ENCODE measurements around the gene ATXN7. TPM values are rescaled to one million over a fixed set of nuclear protein-coding genes. Genes with fewer than 3 reads are reported as not detected.

The ATXN7 gene
- polyA plus RNA-seq, 1 experiment: 15.0 TPM

DNA sequence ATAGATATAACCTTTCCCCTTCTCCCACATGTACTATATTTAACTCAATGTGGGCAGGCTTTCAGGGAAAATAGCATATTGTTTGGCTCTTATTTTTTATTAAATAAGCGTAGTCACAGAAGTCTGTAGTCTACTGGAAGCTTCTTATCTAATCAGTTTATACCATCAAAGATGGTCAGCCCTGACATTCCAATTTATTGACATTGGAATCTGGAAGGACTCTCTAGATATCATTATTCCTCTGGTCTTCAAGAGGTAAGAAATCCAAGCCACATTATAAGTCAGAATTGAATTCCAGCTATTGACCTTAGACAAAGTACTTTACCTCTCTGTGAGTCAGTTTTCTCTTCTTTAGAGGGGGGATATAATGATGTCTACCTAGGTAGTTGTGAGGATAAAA, 87.0 kb downstream of the ATXN7 start:
- CTCF ChIA-PET: interaction anchor here (0.6 to 2.1 kb wide), 6 partner anchors 10 to 601 kb away, joined by 3 to 10 read pairs (median 6); partner anchors contain the start of gene C3orf49
- H3K36me3 ChIP-seq (ENCODE audit: control insufficient read depth, insufficient read depth, low read length): 0 out of 2 replicates have a peak, but pooled peaks cover 1% of the 10 kb centered on the region
- H3K4me3 ChIP-seq (ENCODE audit: low read depth, low read length): no peak overlapping the region
- H3K27me3 ChIP-seq (ENCODE audit: control insufficient read depth, insufficient read depth, low read length): no peaks in the 10 kb centered on the region
- TF ChIP-seq, protein P1, sequence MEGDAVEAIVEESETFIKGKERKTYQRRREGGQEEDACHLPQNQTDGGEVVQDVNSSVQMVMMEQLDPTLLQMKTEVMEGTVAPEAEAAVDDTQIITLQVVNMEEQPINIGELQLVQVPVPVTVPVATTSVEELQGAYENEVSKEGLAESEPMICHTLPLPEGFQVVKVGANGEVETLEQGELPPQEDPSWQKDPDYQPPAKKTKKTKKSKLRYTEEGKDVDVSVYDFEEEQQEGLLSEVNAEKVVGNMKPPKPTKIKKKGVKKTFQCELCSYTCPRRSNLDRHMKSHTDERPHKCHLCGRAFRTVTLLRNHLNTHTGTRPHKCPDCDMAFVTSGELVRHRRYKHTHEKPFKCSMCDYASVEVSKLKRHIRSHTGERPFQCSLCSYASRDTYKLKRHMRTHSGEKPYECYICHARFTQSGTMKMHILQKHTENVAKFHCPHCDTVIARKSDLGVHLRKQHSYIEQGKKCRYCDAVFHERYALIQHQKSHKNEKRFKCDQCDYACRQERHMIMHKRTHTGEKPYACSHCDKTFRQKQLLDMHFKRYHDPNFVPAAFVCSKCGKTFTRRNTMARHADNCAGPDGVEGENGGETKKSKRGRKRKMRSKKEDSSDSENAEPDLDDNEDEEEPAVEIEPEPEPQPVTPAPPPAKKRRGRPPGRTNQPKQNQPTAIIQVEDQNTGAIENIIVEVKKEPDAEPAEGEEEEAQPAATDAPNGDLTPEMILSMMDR (IDR thresholded peaks at IDR 0.05; ENCODE audit: insufficient read depth, low read depth, low read length): no peak
- POLR2A ChIA-PET: no interaction called here
- no peak for DNase-seq (ENCODE audit: low read depth)

DNA sequence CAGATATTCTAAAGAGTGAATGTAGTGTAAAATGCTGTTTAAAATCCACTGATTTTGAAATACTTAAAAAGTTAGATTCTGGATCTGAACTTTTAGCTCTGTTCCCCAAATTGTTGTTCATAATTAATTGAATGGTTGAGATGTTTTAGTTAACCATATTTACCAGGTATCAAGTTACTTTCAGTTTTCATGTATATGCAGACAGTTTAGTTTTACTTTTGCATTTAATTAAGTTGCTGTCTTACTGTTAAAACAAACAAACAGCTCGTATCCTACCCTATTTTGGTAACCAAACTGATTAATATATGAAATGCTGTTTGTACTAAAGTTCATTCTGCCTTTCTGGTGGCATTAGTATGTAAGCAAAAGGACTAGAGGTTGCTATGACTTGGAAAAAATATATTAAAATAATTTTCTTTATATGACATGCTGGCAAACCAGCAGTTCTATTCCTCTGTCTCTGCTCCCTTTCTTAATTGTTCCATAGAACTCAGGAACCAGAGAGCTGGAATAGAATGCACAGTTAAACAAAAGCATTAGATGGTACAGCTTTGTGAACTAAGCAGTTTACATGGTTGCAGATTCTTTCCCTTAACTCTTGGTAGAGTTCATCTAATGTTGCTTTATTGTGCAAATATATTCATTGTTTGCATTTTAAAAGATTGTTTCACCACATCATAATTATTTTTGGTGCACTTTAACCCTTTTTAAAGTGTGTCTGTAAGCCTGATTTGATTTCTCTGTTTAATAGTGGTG, 88.0 kb downstream of the ATXN7 start:
- TF ChIP-seq, protein P1 (IDR thresholded peaks at IDR 0.05; ENCODE audit: insufficient read depth, low read depth, low read length): no peak
- Histone ChIP-seq H3K36me3 (ENCODE audit: control insufficient read depth, insufficient read depth, low read length) (0 out of 2 replicates have a peak, but pooled peaks cover 1% of the 10 kb centered on the region), H3K27me3 (ENCODE audit: control insufficient read depth, insufficient read depth, low read length) (no peaks in the 10 kb centered on the region), H3K4me3 (ENCODE audit: low read depth, low read length) (no peak overlapping the region)
- ChIA-PET CTCF (interaction anchor here (0.6 to 2.1 kb wide), 6 partner anchors 9 to 602 kb away, joined by 3 to 10 read pairs (median 6); partner anchors contain the start of gene C3orf49), POLR2A (no interaction called here)
- no peak for DNase-seq (ENCODE audit: low read depth)

DNA sequence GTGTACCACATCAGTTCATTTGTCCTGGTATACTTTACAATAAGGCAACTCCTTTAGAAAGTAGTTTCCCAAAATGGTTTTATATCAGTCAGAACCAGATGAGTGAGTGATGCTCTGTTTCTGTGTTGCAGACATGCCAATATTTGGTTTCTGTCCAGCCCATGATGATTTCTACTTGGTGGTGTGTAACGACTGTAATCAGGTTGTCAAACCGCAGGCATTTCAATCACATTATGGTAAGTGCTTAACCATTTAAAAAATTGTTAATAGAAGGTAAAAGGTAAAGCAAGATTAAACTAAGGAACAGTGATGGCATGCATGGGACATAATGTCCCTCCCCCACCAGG, 88.6 kb downstream of the ATXN7 start:
- Histone ChIP-seq H3K36me3 (ENCODE audit: control insufficient read depth, insufficient read depth, low read length) (0 out of 2 replicates have a peak, but pooled peaks cover 1% of the 10 kb centered on the region), H3K27me3 (ENCODE audit: control insufficient read depth, insufficient read depth, low read length) (no peaks in the 10 kb centered on the region), H3K4me3 (ENCODE audit: low read depth, low read length) (no peak overlapping the region)
- TF ChIP-seq, protein P1 (IDR thresholded peaks at IDR 0.05; ENCODE audit: insufficient read depth, low read depth, low read length): no peak
- ChIA-PET POLR2A (no interaction called here), CTCF (interaction anchor here (1.6 to 2.1 kb wide), 3 partner anchors 10 to 133 kb away, joined by 7 to 10 read pairs (median 8); partner anchors contain the start of gene C3orf49)
- no peak for DNase-seq (ENCODE audit: low read depth)

DNA sequence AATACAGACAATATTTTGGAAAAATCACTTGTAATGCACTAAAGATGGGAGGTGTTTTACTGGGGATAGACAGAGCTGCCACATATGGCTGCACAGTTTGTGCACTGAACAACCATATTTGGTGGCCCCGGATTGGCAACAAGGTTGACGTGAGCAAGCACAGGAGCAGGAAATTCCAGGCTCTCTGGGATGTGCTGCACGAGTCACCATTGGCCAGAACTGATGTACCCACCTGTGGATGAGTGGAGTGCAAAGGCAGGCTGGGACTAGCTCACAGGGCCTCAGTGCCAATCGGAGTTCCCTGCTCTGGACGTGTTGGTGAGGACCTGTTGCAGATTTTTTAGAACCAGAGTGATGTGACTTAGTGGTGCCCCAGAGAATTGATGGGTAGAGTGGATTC, 90.5 kb downstream of the ATXN7 start:
- H3K36me3 ChIP-seq (ENCODE audit: control insufficient read depth, insufficient read depth, low read length): 0 out of 2 replicates have a peak, but pooled peaks cover 1% of the 10 kb centered on the region
- CTCF ChIA-PET: no interaction called here
- no peaks in the 10 kb centered on the region for H3K27me3 ChIP-seq (ENCODE audit: control insufficient read depth, insufficient read depth, low read length)
- TF ChIP-seq, protein P1 (IDR thresholded peaks at IDR 0.05; ENCODE audit: insufficient read depth, low read depth, low read length): no peak
- POLR2A ChIA-PET: no interaction called here
- DNase-seq (ENCODE audit: low read depth): no peak
- H3K4me3 ChIP-seq (ENCODE audit: low read depth, low read length): no peak overlapping the region

DNA sequence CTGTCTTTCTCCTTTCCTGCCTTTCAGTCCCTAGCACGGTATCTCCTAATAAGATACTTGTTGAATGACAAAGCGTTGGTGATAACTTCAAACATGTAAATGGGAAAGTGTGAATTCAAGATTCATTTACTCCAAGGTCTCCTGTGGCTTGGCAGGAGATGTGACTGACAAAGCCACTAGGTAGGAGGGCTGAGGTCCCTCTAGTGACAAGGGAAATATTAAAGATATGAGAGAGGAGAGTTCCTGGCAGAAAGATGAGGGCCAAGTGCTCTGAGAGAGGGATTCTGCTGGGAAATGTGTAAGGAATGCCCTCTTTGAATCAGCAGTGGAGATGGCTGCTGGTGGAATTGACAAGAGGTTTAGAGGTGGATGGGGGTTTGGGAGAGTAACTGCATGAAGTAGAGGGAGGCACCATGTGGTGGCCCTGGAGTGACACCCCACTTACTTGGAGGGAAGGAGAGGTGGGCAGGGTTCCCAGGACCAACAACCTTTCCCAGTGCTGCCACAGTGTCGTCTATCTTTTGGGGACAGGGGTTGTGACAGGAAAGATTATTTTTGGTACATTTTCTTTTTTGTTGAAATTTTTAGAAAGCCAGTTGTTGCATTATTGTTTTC, 91.5 kb downstream of the ATXN7 start:
- Histone ChIP-seq H3K27me3 (ENCODE audit: control insufficient read depth, insufficient read depth, low read length) (no peaks in the 10 kb centered on the region), H3K4me3 (ENCODE audit: low read depth, low read length) (no peak overlapping the region), H3K36me3 (ENCODE audit: control insufficient read depth, insufficient read depth, low read length) (0 out of 2 replicates have a peak, but pooled peaks cover 1% of the 10 kb centered on the region)
- CTCF ChIA-PET: no interaction called here
- DNase-seq (ENCODE audit: low read depth): no peak
- POLR2A ChIA-PET: no interaction called here
- TF ChIP-seq, protein P1 (IDR thresholded peaks at IDR 0.05; ENCODE audit: insufficient read depth, low read depth, low read length): no peak

Measured in BJ (cell line).